NB4 (cell line): ENCODE measurements around the gene TMX4.

Source experiments
- MYC ChIP-seq: IDR thresholded peaks from 2 replicates; pipeline ENCODE4 v1.6.1; 2011; ENCODE audit warnings: low read depth, low read length
- POLR2A ChIP-seq: IDR thresholded peaks from 2 replicates; pipeline ENCODE4 v1.6.1; 2011; ENCODE audit warnings: mild to moderate bottlenecking; ENCODE audit not compliant: insufficient read length; ENCODE audit errors: extremely low read depth
- TF ChIP-seq, protein P1 (sequence below): IDR thresholded peaks from one replicate; pipeline ENCODE4 v1.5.1; 2012; ENCODE audit warnings: low read depth, low read length
- TF ChIP-seq, protein P2 (sequence below): IDR thresholded peaks from 2 replicates; pipeline ENCODE4 v1.6.1; 2011; ENCODE audit warnings: low read depth, low read length

DNA sequence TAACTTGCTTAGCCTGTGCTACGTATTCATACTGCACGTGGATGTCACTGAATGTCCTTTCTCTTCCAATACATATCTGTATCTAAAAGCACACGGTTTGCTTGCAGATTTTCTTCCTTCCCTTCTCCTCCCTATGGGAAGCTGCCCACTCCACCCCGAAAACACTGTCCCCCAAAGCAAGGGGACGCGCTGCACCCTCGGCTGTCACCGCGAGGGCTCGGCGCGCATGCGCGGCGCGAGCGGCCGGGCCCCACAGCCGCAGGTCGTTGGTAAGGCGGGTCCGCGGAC lies 659 bp downstream of the TMX4 start:
- TF ChIP-seq, protein P1, sequence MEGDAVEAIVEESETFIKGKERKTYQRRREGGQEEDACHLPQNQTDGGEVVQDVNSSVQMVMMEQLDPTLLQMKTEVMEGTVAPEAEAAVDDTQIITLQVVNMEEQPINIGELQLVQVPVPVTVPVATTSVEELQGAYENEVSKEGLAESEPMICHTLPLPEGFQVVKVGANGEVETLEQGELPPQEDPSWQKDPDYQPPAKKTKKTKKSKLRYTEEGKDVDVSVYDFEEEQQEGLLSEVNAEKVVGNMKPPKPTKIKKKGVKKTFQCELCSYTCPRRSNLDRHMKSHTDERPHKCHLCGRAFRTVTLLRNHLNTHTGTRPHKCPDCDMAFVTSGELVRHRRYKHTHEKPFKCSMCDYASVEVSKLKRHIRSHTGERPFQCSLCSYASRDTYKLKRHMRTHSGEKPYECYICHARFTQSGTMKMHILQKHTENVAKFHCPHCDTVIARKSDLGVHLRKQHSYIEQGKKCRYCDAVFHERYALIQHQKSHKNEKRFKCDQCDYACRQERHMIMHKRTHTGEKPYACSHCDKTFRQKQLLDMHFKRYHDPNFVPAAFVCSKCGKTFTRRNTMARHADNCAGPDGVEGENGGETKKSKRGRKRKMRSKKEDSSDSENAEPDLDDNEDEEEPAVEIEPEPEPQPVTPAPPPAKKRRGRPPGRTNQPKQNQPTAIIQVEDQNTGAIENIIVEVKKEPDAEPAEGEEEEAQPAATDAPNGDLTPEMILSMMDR = no peak
- TF ChIP-seq POLR2A = peak; percentile 48
- TF ChIP-seq MYC = no peak
- TF ChIP-seq, protein P2, sequence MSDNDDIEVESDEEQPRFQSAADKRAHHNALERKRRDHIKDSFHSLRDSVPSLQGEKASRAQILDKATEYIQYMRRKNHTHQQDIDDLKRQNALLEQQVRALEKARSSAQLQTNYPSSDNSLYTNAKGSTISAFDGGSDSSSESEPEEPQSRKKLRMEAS = peak; percentile 85
